ENCODE results near the gene COPS8. TPM values are rescaled to one million over a fixed set of nuclear protein-coding genes. Genes with fewer than 3 reads are reported as not detected.

COPS8 gene
- total RNA-seq, 1 experiment from 2014 or later: 64.7 TPM

GRCh38 chr2:237136824-237137223 lies 51.1 kb downstream of the COPS8 start:
- ChIA-PET POLR2A (ENCODE audit: unreplicated experiment) (no interaction called here), CTCF (no interaction called here)
- TF ChIP-seq CTCF (conservative IDR thresholded peaks at IDR 0.05): no peak

GRCh38 chr2:237137626-237138323 lies 52.1 kb downstream of the COPS8 start:
- Histone ChIP-seq H3K4me3 (no peak overlapping the region), H3F3A (ENCODE audit: insufficient read depth, low read depth) (peaks cover 5% of the 10 kb centered on the region; the same call in 1 of the 2 replicates), H3K4me1 (replicated peaks; ENCODE audit: insufficient read depth) (no peaks in the 10 kb centered on the region), H3K9me2 (ENCODE audit: insufficient read depth) (no peaks in the 10 kb centered on the region), H3K9me3 (ENCODE audit: insufficient read depth, low read depth) (no peaks in the 10 kb centered on the region), H3K27ac (no peak overlapping the region), H3K27me3 (ENCODE audit: insufficient read depth, low read depth) (0 out of 2 replicates have a peak, but pooled peaks cover 3% of the 10 kb centered on the region), H3K79me2 (ENCODE audit: low read depth) (no peaks in the 10 kb centered on the region), H3K4me2 (no peak overlapping the region), H2AFZ (no peak overlapping the region), H4K20me1 (ENCODE audit: insufficient read depth) (no peaks in the 10 kb centered on the region), H3K36me3 (ENCODE audit: low read depth) (no peaks in the 10 kb centered on the region)
- ChIA-PET POLR2A (ENCODE audit: unreplicated experiment) (no interaction called here), CTCF (no interaction called here)
- DNase-seq: no peak
- intact Hi-C loops (cut with micrococcal nuclease; ENCODE audit: unreplicated experiment): no loop called here
- no TSS peak for BruUV-seq (replicated peaks)
- TF ChIP-seq EZH2 (IDR thresholded peaks at IDR 0.05; ENCODE audit: low read depth): no peak
- TF ChIP-seq CTCF (conservative IDR thresholded peaks at IDR 0.05): no peak

More at GRCh38 chr2:237136824-237137223, 51.1 kb downstream of the COPS8 start:
- Histone ChIP-seq H3K9me2 (ENCODE audit: insufficient read depth) (no peaks in the 10 kb centered on the region), H3K4me1 (replicated peaks; ENCODE audit: insufficient read depth) (no peaks in the 10 kb centered on the region), H3K79me2 (ENCODE audit: low read depth) (no peaks in the 10 kb centered on the region), H3K9me3 (ENCODE audit: insufficient read depth, low read depth) (no peaks in the 10 kb centered on the region), H2AFZ (no peak overlapping the region), H3K4me2 (no peak overlapping the region), H3K36me3 (ENCODE audit: low read depth) (no peaks in the 10 kb centered on the region), H3K4me3 (no peak overlapping the region), H3K27me3 (ENCODE audit: insufficient read depth, low read depth) (no peaks in the 10 kb centered on the region), H3F3A (ENCODE audit: insufficient read depth, low read depth) (peaks cover 5% of the 10 kb centered on the region; the same call in 1 of the 2 replicates), H3K27ac (no peak overlapping the region), H4K20me1 (ENCODE audit: insufficient read depth) (no peaks in the 10 kb centered on the region)
- intact Hi-C loops (cut with micrococcal nuclease; ENCODE audit: unreplicated experiment): no loop called here
- DNase-seq: no peak
- no TSS peak for BruUV-seq (replicated peaks)

GRCh38 chr2:237139123-237139675 lies 53.5 kb downstream of the COPS8 start:
- Histone ChIP-seq H3K9me2 (ENCODE audit: insufficient read depth) (no peaks in the 10 kb centered on the region), H3F3A (ENCODE audit: insufficient read depth, low read depth) (peaks cover 5% of the 10 kb centered on the region; the same call in 1 of the 2 replicates), H3K27me3 (ENCODE audit: insufficient read depth, low read depth) (0 out of 2 replicates have a peak, but pooled peaks cover 3% of the 10 kb centered on the region), H2AFZ (no peak overlapping the region), H3K4me2 (no peak overlapping the region), H3K4me1 (replicated peaks; ENCODE audit: insufficient read depth) (0 out of 2 replicates have a peak, but pooled peaks cover 5% of the 10 kb centered on the region), H4K20me1 (ENCODE audit: insufficient read depth) (no peaks in the 10 kb centered on the region), H3K4me3 (no peak overlapping the region), H3K27ac (no peak overlapping the region), H3K36me3 (ENCODE audit: low read depth) (no peaks in the 10 kb centered on the region), H3K9me3 (ENCODE audit: insufficient read depth, low read depth) (no peaks in the 10 kb centered on the region), H3K79me2 (ENCODE audit: low read depth) (no peaks in the 10 kb centered on the region)
- ChIA-PET POLR2A (ENCODE audit: unreplicated experiment) (no interaction called here), CTCF (no interaction called here)
- intact Hi-C loops (cut with micrococcal nuclease; ENCODE audit: unreplicated experiment): no loop called here
- TF ChIP-seq EZH2 (IDR thresholded peaks at IDR 0.05; ENCODE audit: low read depth): no peak
- TF ChIP-seq CTCF (conservative IDR thresholded peaks at IDR 0.05): no peak
- BruUV-seq (replicated peaks): no TSS peak
- DNase-seq: no peak

Measured in PC-9 (cell line).